ENCODE results near the gene GPR18.

Gene GPR18

DNA sequence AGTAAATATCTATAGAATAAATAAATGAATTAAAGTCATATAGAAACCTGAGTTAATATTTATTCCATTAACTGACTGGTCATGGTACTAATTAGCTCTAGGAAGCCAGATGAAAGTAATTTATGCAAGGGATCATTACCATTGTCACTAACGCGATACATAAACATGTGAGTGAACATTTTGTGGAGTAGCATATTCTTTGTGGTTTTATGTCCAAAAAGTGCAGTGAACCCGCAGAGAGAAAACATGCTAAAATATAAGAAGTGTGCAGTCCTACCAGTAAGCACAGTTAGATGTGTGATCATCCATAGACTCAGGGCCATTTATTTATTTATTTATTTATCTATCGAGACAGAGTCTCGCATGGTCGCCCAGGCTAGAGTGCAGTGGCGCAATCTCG, 47.4 kb upstream of the GPR18 start:
- H2BK120ac ChIP-seq (ENCODE audit: low read depth, low read length): no peak overlapping the region
- no peak overlapping the region for H3K14ac ChIP-seq (ENCODE audit: low read length in 2 of 2)
- H2BK12ac ChIP-seq (ENCODE audit: low read length in 2 of 2): no peak overlapping the region
- H3K27ac ChIP-seq (ENCODE audit: low read length, poor library complexity, severe bottlenecking): no peak overlapping the region
- no peak overlapping the region for H3K4me2 ChIP-seq (ENCODE audit: low read length, poor library complexity, severe bottlenecking)
- WGBS: 98% methylated on average over 8 of the region's 8 CpGs
- H3K23ac ChIP-seq (ENCODE audit: low read length in 2 of 2): no peak overlapping the region
- H2AK5ac ChIP-seq (ENCODE audit: low read length, severe bottlenecking): no peak overlapping the region
- no peak overlapping the region for H4K91ac ChIP-seq (ENCODE audit: low read length)
- DNase-seq: no peak
- no peak overlapping the region for H2AFZ ChIP-seq (ENCODE audit: low read depth, low read length)
- H3K9me3 ChIP-seq (ENCODE audit: control insufficient read depth, low read length): no peaks in the 10 kb centered on the region
- no peak overlapping the region for H3K4ac ChIP-seq (ENCODE audit: low read depth in 1 of 2, low read length in 2 of 2)
- no peak overlapping the region for H3K9ac ChIP-seq (ENCODE audit: low read length)
- H3K4me1 ChIP-seq (ENCODE audit: control insufficient read depth, insufficient read depth, low read depth, low read length): peaks cover 6% of the 10 kb centered on the region
- no peak overlapping the region for H4K8ac ChIP-seq (ENCODE audit: low read length)
- H2BK15ac ChIP-seq (ENCODE audit: low read depth, poor library complexity, severe bottlenecking): no peak overlapping the region
- H3K18ac ChIP-seq (ENCODE audit: low read depth in 1 of 2, low read length in 2 of 2): no peak overlapping the region
- no peak overlapping the region for H2BK5ac ChIP-seq (ENCODE audit: low read depth, low read length, poor library complexity, severe bottlenecking)
- no peaks in the 10 kb centered on the region for H3K27me3 ChIP-seq (ENCODE audit: control insufficient read depth in 1 of 2, insufficient read depth in 1 of 2, low read length in 2 of 2)
- peaks cover 0 to 5% of the 10 kb centered on the region in 2 experiments for H3K36me3 ChIP-seq (ENCODE audit: control insufficient read depth in 1 of 2, insufficient read depth in 2 of 2, low read depth in 1 of 2, low read length in 2 of 2)
- H3K4me3 ChIP-seq (ENCODE audit: insufficient read depth in 1 of 2, low read depth in 1 of 2, low read length in 2 of 2): no peak overlapping the region
- H3K79me1 ChIP-seq (replicated peaks; ENCODE audit: low read length, poor library complexity, severe bottlenecking): peaks cover 19% of the 10 kb centered on the region

DNA sequence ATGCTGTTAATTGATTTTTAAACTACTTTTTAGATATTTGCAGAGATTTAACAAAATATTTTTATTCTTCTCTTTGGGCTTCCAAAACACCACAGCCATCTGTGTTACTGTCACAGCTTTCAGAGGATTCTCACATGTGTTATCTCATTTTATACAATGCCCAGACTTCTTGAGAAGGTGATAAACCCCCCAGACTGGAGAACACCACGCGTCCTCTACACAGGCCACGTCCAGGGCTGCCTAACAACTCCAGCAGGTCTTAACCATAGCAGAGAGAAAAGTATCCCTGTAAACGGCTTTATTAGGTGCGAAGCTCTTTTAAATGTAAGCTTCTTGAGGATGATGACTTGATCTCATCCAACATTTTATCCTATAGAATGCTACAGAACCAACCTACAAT, 47.0 kb upstream of the GPR18 start:
- no peak overlapping the region for H3K4ac ChIP-seq (ENCODE audit: low read depth in 1 of 2, low read length in 2 of 2)

GRCh38 chr13:99304541-99304940, 46.4 kb upstream of the GPR18 start:
- Histone ChIP-seq H3K9ac (ENCODE audit: low read length) (no peak overlapping the region), H3K4me1 (ENCODE audit: control insufficient read depth, insufficient read depth, low read depth, low read length) (peaks cover 9% of the 10 kb centered on the region), H4K8ac (ENCODE audit: low read length) (no peak overlapping the region), H4K91ac (ENCODE audit: low read length) (no peak overlapping the region), H3K36me3 (ENCODE audit: control insufficient read depth in 1 of 2, insufficient read depth in 2 of 2, low read depth in 1 of 2, low read length in 2 of 2) (peaks cover 0 to 5% of the 10 kb centered on the region in 2 experiments), H3K9me3 (ENCODE audit: control insufficient read depth, low read length) (no peaks in the 10 kb centered on the region), H3K18ac (ENCODE audit: low read depth in 1 of 2, low read length in 2 of 2) (no peak overlapping the region), H2BK12ac (ENCODE audit: low read length in 2 of 2) (no peak overlapping the region), H3K4me3 (ENCODE audit: insufficient read depth in 1 of 2, low read depth in 1 of 2, low read length in 2 of 2) (no peak overlapping the region), H2BK120ac (ENCODE audit: low read depth, low read length) (no peak overlapping the region), H3K27ac (ENCODE audit: low read length, poor library complexity, severe bottlenecking) (no peak overlapping the region), H3K4ac (ENCODE audit: low read depth in 1 of 2, low read length in 2 of 2) (no peak overlapping the region), H2BK5ac (ENCODE audit: low read depth, low read length, poor library complexity, severe bottlenecking) (no peak overlapping the region), H2BK15ac (ENCODE audit: low read depth, poor library complexity, severe bottlenecking) (no peak overlapping the region), H3K79me1 (replicated peaks; ENCODE audit: low read length, poor library complexity, severe bottlenecking) (peaks cover 19% of the 10 kb centered on the region), H3K27me3 (ENCODE audit: control insufficient read depth in 1 of 2, insufficient read depth in 1 of 2, low read length in 2 of 2) (no peaks in the 10 kb centered on the region), H2AFZ (ENCODE audit: low read depth, low read length) (no peak overlapping the region), H3K23ac (ENCODE audit: low read length in 2 of 2) (no peak overlapping the region), H3K4me2 (ENCODE audit: low read length, poor library complexity, severe bottlenecking) (no peak overlapping the region), H2AK5ac (ENCODE audit: low read length, severe bottlenecking) (no peak overlapping the region), H3K14ac (ENCODE audit: low read length in 2 of 2) (no peak overlapping the region)
- 100% methylated on average over 1 of the region's 4 CpGs for WGBS
- no peak for DNase-seq

More for the DNA sequence above, 47.0 kb upstream of the GPR18 start:
- no peaks in the 10 kb centered on the region for H3K27me3 ChIP-seq (ENCODE audit: control insufficient read depth in 1 of 2, insufficient read depth in 1 of 2, low read length in 2 of 2)
- no peak overlapping the region for H3K4me3 ChIP-seq (ENCODE audit: insufficient read depth in 1 of 2, low read depth in 1 of 2, low read length in 2 of 2)
- no peak overlapping the region for H4K91ac ChIP-seq (ENCODE audit: low read length)
- no peak overlapping the region for H3K18ac ChIP-seq (ENCODE audit: low read depth in 1 of 2, low read length in 2 of 2)
- no peak overlapping the region for H3K23ac ChIP-seq (ENCODE audit: low read length in 2 of 2)
- DNase-seq: no peak
- WGBS: 96% methylated on average over 3 of the region's 5 CpGs
- no peak overlapping the region for H3K27ac ChIP-seq (ENCODE audit: low read length, poor library complexity, severe bottlenecking)
- H3K14ac ChIP-seq (ENCODE audit: low read length in 2 of 2): no peak overlapping the region
- no peak overlapping the region for H2AK5ac ChIP-seq (ENCODE audit: low read length, severe bottlenecking)
- H2BK5ac ChIP-seq (ENCODE audit: low read depth, low read length, poor library complexity, severe bottlenecking): no peak overlapping the region
- H4K8ac ChIP-seq (ENCODE audit: low read length): no peak overlapping the region
- peaks cover 6% of the 10 kb centered on the region for H3K4me1 ChIP-seq (ENCODE audit: control insufficient read depth, insufficient read depth, low read depth, low read length)
- peaks cover 0 to 5% of the 10 kb centered on the region in 2 experiments for H3K36me3 ChIP-seq (ENCODE audit: control insufficient read depth in 1 of 2, insufficient read depth in 2 of 2, low read depth in 1 of 2, low read length in 2 of 2)
- H2AFZ ChIP-seq (ENCODE audit: low read depth, low read length): no peak overlapping the region
- H2BK15ac ChIP-seq (ENCODE audit: low read depth, poor library complexity, severe bottlenecking): no peak overlapping the region
- H3K9me3 ChIP-seq (ENCODE audit: control insufficient read depth, low read length): no peaks in the 10 kb centered on the region
- H3K79me1 ChIP-seq (replicated peaks; ENCODE audit: low read length, poor library complexity, severe bottlenecking): peaks cover 19% of the 10 kb centered on the region
- H2BK12ac ChIP-seq (ENCODE audit: low read length in 2 of 2): no peak overlapping the region
- H2BK120ac ChIP-seq (ENCODE audit: low read depth, low read length): no peak overlapping the region
- no peak overlapping the region for H3K4me2 ChIP-seq (ENCODE audit: low read length, poor library complexity, severe bottlenecking)
- H3K9ac ChIP-seq (ENCODE audit: low read length): no peak overlapping the region

- no peak overlapping the region for H3K4me3 ChIP-seq (ENCODE audit: insufficient read depth in 1 of 2, low read depth in 1 of 2, low read length in 2 of 2)
- peak overlapping the region in 1 of 2 experiments; percentile 30 for H3K14ac ChIP-seq (ENCODE audit: low read length in 2 of 2)
- no peak overlapping the region for H2BK120ac ChIP-seq (ENCODE audit: low read depth, low read length)
- H2BK5ac ChIP-seq (ENCODE audit: low read depth, low read length, poor library complexity, severe bottlenecking): no peak overlapping the region
- H2AFZ ChIP-seq (ENCODE audit: low read depth, low read length): no peak overlapping the region
- H3K36me3 ChIP-seq (ENCODE audit: control insufficient read depth in 1 of 2, insufficient read depth in 2 of 2, low read depth in 1 of 2, low read length in 2 of 2): peaks cover 0 to 5% of the 10 kb centered on the region in 2 experiments
- no peak overlapping the region for H2BK15ac ChIP-seq (ENCODE audit: low read depth, poor library complexity, severe bottlenecking)
- H3K4ac ChIP-seq (ENCODE audit: low read depth in 1 of 2, low read length in 2 of 2): no peak overlapping the region
- H3K79me1 ChIP-seq (replicated peaks; ENCODE audit: low read length, poor library complexity, severe bottlenecking): peaks cover 17% of the 10 kb centered on the region
- H3K23ac ChIP-seq (ENCODE audit: low read length in 2 of 2): peak overlapping the region in 1 of 2 experiments; percentile 16
- peak overlapping the region; percentile 5 for H4K91ac ChIP-seq (ENCODE audit: low read length)
- H2BK12ac ChIP-seq (ENCODE audit: low read length in 2 of 2): no peak overlapping the region
- no peak for DNase-seq
- H3K27ac ChIP-seq (ENCODE audit: low read length, poor library complexity, severe bottlenecking): no peak overlapping the region
- H2AK5ac ChIP-seq (ENCODE audit: low read length, severe bottlenecking): no peak overlapping the region
- no peaks in the 10 kb centered on the region for H3K9me3 ChIP-seq (ENCODE audit: control insufficient read depth, low read length)
- no peak overlapping the region for H3K9ac ChIP-seq (ENCODE audit: low read length)
- 92% methylated on average over 13 of the region's 14 CpGs for WGBS
- no peaks in the 10 kb centered on the region for H3K27me3 ChIP-seq (ENCODE audit: control insufficient read depth in 1 of 2, insufficient read depth in 1 of 2, low read length in 2 of 2)
- H3K18ac ChIP-seq (ENCODE audit: low read depth in 1 of 2, low read length in 2 of 2): peak overlapping the region in 1 of 2 experiments; percentile 31
- no peak overlapping the region for H4K8ac ChIP-seq (ENCODE audit: low read length)
- H3K4me1 ChIP-seq (ENCODE audit: control insufficient read depth, insufficient read depth, low read depth, low read length): peaks cover 8% of the 10 kb centered on the region
- H3K4me2 ChIP-seq (ENCODE audit: low read length, poor library complexity, severe bottlenecking): no peak overlapping the region
These were observed 45.8 kb upstream of the GPR18 start for GRCh38 chr13:99303863-99304521.

Data from mesenchymal stem cell (in vitro differentiated cells and primary cell).